ENCODE measurements around the gene BEND6. TPM values are rescaled to one million over a fixed set of nuclear protein-coding genes. Genes with fewer than 3 reads are reported as not detected.

The BEND6 gene
- polyA plus RNA-seq, 3 donors = not detected

GRCh38 chr6:57033228-57033627, 78.3 kb downstream of the BEND6 start:
- H3K27ac ChIP-seq (ENCODE audit: low read depth in 1 of 2, low read length in 2 of 2) = no peak overlapping the region
- H3K4me1 Mint-ChIP-seq = peaks cover 7% of the 10 kb centered on the region
- peaks cover 0 to 2% (median 0%) of the 10 kb centered on the region in 7 donors for H3K9me3 Mint-ChIP-seq
- H3K27ac Mint-ChIP-seq = no peak overlapping the region
- no peaks in the 10 kb centered on the region for H4K20me1 ChIP-seq (ENCODE audit: insufficient read depth, low read length)
- peaks cover 0 to 3% of the 10 kb centered on the region in 2 donors for H3K4me1 ChIP-seq (ENCODE audit: control insufficient read depth in 1 of 2, insufficient read depth in 2 of 2, low read length in 2 of 2)
- no peak overlapping the region for H3K4me3 ChIP-seq (replicated peaks in 1 of 3; ENCODE audit: low read depth in 2 of 3, low read length in 3 of 3)
- intact Hi-C loops (cut with micrococcal nuclease) = no loop called here
- H3K9me3 ChIP-seq (replicated peaks in 1 of 2; ENCODE audit: control insufficient read depth in 1 of 2, insufficient read depth in 1 of 2, low read length in 2 of 2) = no peaks in the 10 kb centered on the region
- H3K36me3 Mint-ChIP-seq = no peaks in the 10 kb centered on the region
- no peaks in the 10 kb centered on the region for H3K27me3 ChIP-seq (ENCODE audit: control insufficient read depth in 2 of 2, insufficient read depth in 2 of 2, low read length in 2 of 2)
- H2AFZ ChIP-seq (ENCODE audit: insufficient read depth, low read depth, low read length, poor library complexity, severe bottlenecking) = no peak overlapping the region
- H3K9ac ChIP-seq (ENCODE audit: insufficient read depth, low read length, poor library complexity, severe bottlenecking) = no peak overlapping the region
- H3K79me2 ChIP-seq (ENCODE audit: insufficient read depth, low read length) = no peaks in the 10 kb centered on the region
- no peaks in the 10 kb centered on the region for H3K36me3 ChIP-seq (replicated peaks in 1 of 2; ENCODE audit: control insufficient read depth in 1 of 2, insufficient read depth in 2 of 2, low read length in 2 of 2)
- no peak for TF ChIP-seq CTCF (IDR thresholded peaks at IDR 0.05)
- WGBS (ENCODE audit: insufficient coverage) = 100% methylated on average over 2 of the region's 3 CpGs
- no peak overlapping the region for H3K4me2 ChIP-seq (replicated peaks; ENCODE audit: extremely low read depth, low read length, poor library complexity, severe bottlenecking)
- H3K27me3 Mint-ChIP-seq (ENCODE audit: low read depth in 3 of 3) = peaks cover 2 to 7% (median 3%) of the 10 kb centered on the region in 3 donors
- no peak overlapping the region for H3K4me3 Mint-ChIP-seq
- no peak for DNase-seq

GRCh38 chr6:57035549-57035948, 80.6 kb downstream of the BEND6 start:
- DNase-seq = no peak
- no peak overlapping the region for H3K9ac ChIP-seq (ENCODE audit: insufficient read depth, low read length, poor library complexity, severe bottlenecking)
- H4K20me1 ChIP-seq (ENCODE audit: insufficient read depth, low read length) = no peaks in the 10 kb centered on the region
- Mint-ChIP-seq H3K9me3 (no peaks in the 10 kb centered on the region), H3K27ac (no peak overlapping the region), H3K36me3 (no peaks in the 10 kb centered on the region), H3K4me3 (no peak overlapping the region), H3K4me1 (peaks cover 7% of the 10 kb centered on the region), H3K27me3 (ENCODE audit: low read depth in 3 of 3) (peaks cover 2 to 7% (median 4%) of the 10 kb centered on the region in 3 donors)
- H3K4me1 ChIP-seq (ENCODE audit: control insufficient read depth in 1 of 2, insufficient read depth in 2 of 2, low read length in 2 of 2) = peaks cover 0 to 3% of the 10 kb centered on the region in 2 donors
- H3K27me3 ChIP-seq (ENCODE audit: control insufficient read depth in 2 of 2, insufficient read depth in 2 of 2, low read length in 2 of 2) = no peaks in the 10 kb centered on the region
- no peak overlapping the region for H3K4me3 ChIP-seq (replicated peaks in 1 of 3; ENCODE audit: low read depth in 2 of 3, low read length in 3 of 3)
- no peaks in the 10 kb centered on the region for H3K36me3 ChIP-seq (replicated peaks in 1 of 2; ENCODE audit: control insufficient read depth in 1 of 2, insufficient read depth in 2 of 2, low read length in 2 of 2)
- no CpG with 5 or more reads among the region's 3 CpGs for WGBS (ENCODE audit: insufficient coverage)
- intact Hi-C loops (cut with micrococcal nuclease) = no loop called here
- no peak for TF ChIP-seq CTCF (IDR thresholded peaks at IDR 0.05)
- H3K79me2 ChIP-seq (ENCODE audit: insufficient read depth, low read length) = no peaks in the 10 kb centered on the region
- no peak overlapping the region for H3K27ac ChIP-seq (ENCODE audit: low read depth in 1 of 2, low read length in 2 of 2)
- H3K4me2 ChIP-seq (replicated peaks; ENCODE audit: extremely low read depth, low read length, poor library complexity, severe bottlenecking) = no peak overlapping the region
- H3K9me3 ChIP-seq (replicated peaks in 1 of 2; ENCODE audit: control insufficient read depth in 1 of 2, insufficient read depth in 1 of 2, low read length in 2 of 2) = no peaks in the 10 kb centered on the region
- H2AFZ ChIP-seq (ENCODE audit: insufficient read depth, low read depth, low read length, poor library complexity, severe bottlenecking) = no peak overlapping the region
